Measurements from ENCODE around the gene DNLZ.
"Not testable (repeated sequence)": the region's sequence is repeated elsewhere in the genome, so short reads cannot be mapped to it uniquely, and the experiment has no call there.

Gene DNLZ

GRCh38 chr9:136353757-136354488 lies 9.6 kb downstream of the DNLZ start:
- no peak for FAIRE-seq
- TF ChIP-seq POLR2A (IDR thresholded peaks at IDR 0.05; ENCODE audit: low read depth, low read length) = no peak
- DNase-seq (ENCODE audit: insufficient read length, low spot score) = no peak

GRCh38 chr9:136353088-136353487 lies 10.5 kb downstream of the DNLZ start:
- DNase-seq (ENCODE audit: insufficient read length, low spot score) (no peak), FAIRE-seq (no peak)
- no peak for TF ChIP-seq POLR2A (IDR thresholded peaks at IDR 0.05; ENCODE audit: low read depth, low read length)

- FAIRE-seq = no peak
These were observed 10.9 kb downstream of the DNLZ start for GRCh38 chr9:136352682-136353081.

GRCh38 chr9:136351868-136352267 lies 11.7 kb downstream of the DNLZ start:
- not testable (repeated sequence) for DNase-seq (ENCODE audit: insufficient read length, low spot score); FAIRE-seq

More at GRCh38 chr9:136352682-136353081, 10.9 kb downstream of the DNLZ start:
- no peak for TF ChIP-seq POLR2A (IDR thresholded peaks at IDR 0.05; ENCODE audit: low read depth, low read length)
- no peak for DNase-seq (ENCODE audit: insufficient read length, low spot score)

GRCh38 chr9:136351252-136351800 lies 12.2 kb downstream of the DNLZ start:
- no peak for TF ChIP-seq POLR2A (IDR thresholded peaks at IDR 0.05; ENCODE audit: low read depth, low read length)
- FAIRE-seq = no peak
- DNase-seq (ENCODE audit: insufficient read length, low spot score) = no peak

GRCh38 chr9:136349546-136349945 lies 14.0 kb downstream of the DNLZ start:
- FAIRE-seq (no peak), DNase-seq (ENCODE audit: insufficient read length, low spot score) (no peak)
- no peak for TF ChIP-seq POLR2A (IDR thresholded peaks at IDR 0.05; ENCODE audit: low read depth, low read length)

- TF ChIP-seq POLR2A (IDR thresholded peaks at IDR 0.05; ENCODE audit: low read depth, low read length) = no peak
- DNase-seq (ENCODE audit: insufficient read length, low spot score) (no peak), FAIRE-seq (no peak)
These were observed 14.9 kb downstream of the DNLZ start for GRCh38 chr9:136348691-136349090.

- no peak for TF ChIP-seq POLR2A (IDR thresholded peaks at IDR 0.05; ENCODE audit: low read depth, low read length)
- FAIRE-seq (no peak), DNase-seq (ENCODE audit: insufficient read length, low spot score) (no peak)
These were observed 15.9 kb downstream of the DNLZ start for GRCh38 chr9:136347472-136348256.

GRCh38 chr9:136346927-136347465 lies 16.5 kb downstream of the DNLZ start:
- no peak for TF ChIP-seq POLR2A (IDR thresholded peaks at IDR 0.05; ENCODE audit: low read depth, low read length)
- DNase-seq (ENCODE audit: insufficient read length, low spot score) (no peak), FAIRE-seq (no peak)

GRCh38 chr9:136346157-136346481 lies 17.4 kb downstream of the DNLZ start:
- no peak for FAIRE-seq
- no peak for DNase-seq (ENCODE audit: insufficient read length, low spot score)
- TF ChIP-seq POLR2A (IDR thresholded peaks at IDR 0.05; ENCODE audit: low read depth, low read length) = no peak

- no peak for TF ChIP-seq POLR2A (IDR thresholded peaks at IDR 0.05; ENCODE audit: low read depth, low read length)
- peak; percentile 89 for DNase-seq (ENCODE audit: insufficient read length, low spot score)
- FAIRE-seq = no peak
These were observed 18.0 kb downstream of the DNLZ start for GRCh38 chr9:136345281-136346156.

GRCh38 chr9:136344544-136345280 lies 18.8 kb downstream of the DNLZ start:
- DNase-seq (ENCODE audit: insufficient read length, low spot score) = no peak
- FAIRE-seq = no peak
- TF ChIP-seq POLR2A (IDR thresholded peaks at IDR 0.05; ENCODE audit: low read depth, low read length) = no peak

GRCh38 chr9:136343884-136344269 lies 19.7 kb downstream of the DNLZ start:
- no peak for FAIRE-seq
- no peak for TF ChIP-seq POLR2A (IDR thresholded peaks at IDR 0.05; ENCODE audit: low read depth, low read length)

More at GRCh38 chr9:136343884-136344269, 19.7 kb downstream of the DNLZ start:
- DNase-seq (ENCODE audit: insufficient read length, low spot score) = no peak

Measured in H54 (cell line).